HG03558 (cell line): Measurements from ENCODE around the gene IL25.
"Not testable (repeated sequence)": the region's sequence is repeated elsewhere in the genome, so short reads cannot be mapped to it uniquely, and the experiment has no call there.

ENCODE experiments used
- ATAC-seq: cut with Tn5 transposase; IDR thresholded peaks from one replicate; pipeline ENCODE4 v1.9.1; 2021; ENCODE audit warnings: moderate number of reproducible peaks; ENCODE audit not compliant: unreplicated experiment; ENCODE audit errors: extremely low read depth

IL25 gene

DNA sequence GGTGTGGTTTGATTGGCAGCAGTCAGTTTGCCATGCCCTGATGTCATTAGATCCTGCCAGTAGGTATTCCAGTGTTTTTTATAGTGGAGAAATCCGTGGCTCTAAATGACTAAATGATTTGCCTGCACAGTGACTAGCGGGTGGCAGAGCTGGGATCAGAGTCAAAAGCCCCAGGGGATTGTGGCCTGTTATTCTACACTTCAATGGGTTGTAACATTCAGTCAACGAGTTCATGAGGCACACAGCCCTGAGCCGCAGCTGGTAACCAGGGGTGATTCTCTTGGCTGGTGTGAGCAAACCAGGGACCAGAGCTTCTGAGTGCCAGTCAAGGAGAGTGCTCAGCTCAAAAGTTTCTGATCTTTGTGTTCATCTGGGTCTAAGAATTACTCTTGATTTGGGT is 33.6 kb downstream of the IL25 start:
- no peak for ATAC-seq

DNA sequence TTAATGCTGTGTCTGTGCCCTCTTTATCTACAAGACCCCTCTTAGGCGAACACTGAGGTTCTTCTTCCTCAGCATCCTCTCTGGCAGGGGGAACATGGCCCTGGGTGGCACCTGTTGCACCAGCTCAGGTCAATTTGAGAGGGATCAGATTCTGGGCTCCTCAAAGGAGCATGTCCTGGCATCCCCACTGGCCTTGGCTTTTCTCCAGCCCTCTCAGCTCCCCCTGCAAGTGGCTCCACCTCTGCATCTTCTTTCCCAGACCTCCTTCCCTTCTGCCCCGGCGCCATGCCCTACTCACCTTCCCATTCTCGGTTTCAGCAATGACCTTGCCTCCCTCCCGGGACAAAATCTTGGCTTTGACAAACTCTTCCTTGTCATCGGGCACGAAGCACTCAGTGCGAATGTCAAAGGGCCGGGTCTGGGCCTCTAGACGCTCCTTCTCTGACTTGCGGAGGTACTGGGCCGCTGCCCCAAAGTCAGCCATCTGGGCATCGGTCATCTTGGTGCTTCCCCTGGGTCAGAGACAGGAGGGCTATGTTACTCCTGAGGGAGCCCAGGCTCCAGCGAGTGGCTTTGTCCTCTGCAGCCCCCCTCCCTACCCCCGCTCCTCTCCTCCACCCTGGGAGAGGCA is 34.2 kb downstream of the IL25 start:
- no peak for ATAC-seq

DNA sequence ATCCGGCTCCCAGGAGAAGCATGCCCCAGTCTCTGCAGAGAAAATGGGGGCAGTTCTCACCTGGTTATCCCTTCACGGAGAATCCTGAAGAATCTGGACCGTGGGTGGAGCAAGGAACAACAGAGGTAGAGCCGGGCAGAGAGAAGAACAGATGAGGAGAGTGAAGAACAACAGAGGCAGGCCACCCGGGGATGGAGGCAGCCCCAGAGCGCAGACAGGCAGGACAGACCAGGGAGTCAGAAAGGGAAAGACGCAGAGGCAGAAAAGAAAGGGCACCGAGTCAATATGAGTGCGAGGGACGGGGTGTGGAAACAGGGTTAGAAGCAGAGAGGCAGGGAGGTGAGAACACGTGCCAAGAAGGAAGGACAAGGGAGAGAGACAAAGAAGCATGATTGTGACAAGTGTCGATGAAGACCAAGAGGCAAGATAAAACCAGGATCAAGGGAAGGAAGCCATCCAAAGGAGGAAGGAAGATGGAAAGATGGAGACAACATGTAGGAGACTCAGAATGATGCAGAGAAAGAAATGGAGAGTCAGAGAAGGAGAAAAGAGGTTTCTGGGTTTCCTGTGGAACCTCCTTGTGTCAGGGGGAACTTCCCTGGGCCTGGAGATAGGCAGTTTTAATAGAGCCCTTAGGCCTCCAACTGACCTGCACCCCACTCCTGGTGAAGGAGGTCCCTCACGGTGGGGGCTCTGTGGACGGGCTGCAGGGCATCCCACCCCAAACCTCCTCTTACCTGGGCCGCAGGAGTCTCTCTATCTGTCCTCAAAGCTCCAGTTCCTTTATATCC is 35.1 kb downstream of the IL25 start, which contains the start of gene MYH6:
TSS of gene MYH6 (minus strand) at position 758 of the 791 bp plus-strand sequence. CDS start 1,050 bp downstream, outside the sequence.
- no peak for ATAC-seq

DNA sequence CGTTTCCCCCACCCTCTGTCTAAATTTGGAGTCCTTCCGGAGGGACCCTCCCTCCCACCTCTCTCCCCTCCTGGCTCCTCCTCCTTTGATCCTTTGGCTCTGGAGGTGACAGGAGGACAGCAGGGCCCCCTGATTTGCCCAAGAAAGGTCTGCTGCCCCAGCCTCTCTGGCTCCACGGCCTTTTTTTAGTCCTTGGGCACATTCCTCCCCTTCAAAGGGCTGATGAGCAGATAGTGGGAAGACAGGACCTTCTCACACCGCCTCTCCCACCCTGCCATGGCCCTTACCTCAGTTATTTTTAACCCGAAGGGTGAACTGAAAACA is 35.7 kb downstream of the IL25 start:
- ATAC-seq, result no peak

DNA sequence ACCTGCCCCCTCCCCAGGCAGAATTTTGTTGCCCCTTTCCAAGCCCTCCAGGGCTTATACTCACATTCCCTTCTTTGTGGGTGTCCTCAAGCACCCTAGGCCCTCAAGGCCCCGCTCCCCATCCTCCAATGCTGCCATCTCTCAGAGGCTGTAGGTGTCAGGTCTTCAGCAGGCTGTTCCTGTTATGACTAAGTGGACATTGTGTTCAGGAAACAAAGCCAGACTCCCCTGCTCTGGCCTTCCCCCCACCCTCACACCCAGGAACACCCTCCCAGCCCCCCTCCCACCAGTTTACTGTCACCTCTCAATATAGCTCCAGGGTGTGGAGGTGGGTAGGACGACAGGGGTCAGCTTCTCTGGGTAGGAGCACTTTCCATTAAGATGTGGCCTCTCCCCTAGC is 36.9 kb downstream of the IL25 start:
- no peak for ATAC-seq

DNA sequence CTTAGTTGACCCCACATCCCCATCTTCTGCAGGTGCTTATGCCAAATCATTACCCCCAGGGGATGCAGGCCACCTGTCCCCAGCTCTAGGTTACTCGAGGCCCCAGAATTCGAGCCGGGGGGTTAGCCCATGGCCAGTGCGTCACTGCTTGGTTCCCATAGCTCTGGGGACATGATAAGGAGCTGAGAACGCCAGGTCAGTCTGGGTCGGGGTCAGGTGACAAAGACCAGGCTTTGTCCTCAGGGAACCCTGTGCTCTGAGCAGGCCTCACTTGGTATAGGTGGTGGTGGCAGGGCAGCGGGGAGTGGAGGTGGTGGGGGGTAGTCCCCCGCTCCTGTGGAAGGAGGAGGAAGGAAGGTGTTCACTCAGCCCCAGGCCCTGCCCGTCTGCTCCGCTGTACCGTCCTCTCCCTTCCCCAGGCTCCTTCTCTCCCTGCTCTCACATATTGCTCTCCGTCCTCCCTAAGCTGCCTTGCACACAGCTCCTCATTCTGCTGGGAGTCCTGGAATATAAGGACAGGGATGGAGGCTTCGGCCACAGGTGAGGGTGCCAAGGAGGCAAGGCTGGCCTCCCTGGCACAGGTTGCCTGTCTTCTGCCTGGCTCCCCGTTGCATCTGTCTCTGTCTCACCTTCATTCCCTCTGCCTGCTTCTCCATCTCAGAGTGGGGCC is 37.5 kb downstream of the IL25 start:
- ATAC-seq, result no peak

DNA sequence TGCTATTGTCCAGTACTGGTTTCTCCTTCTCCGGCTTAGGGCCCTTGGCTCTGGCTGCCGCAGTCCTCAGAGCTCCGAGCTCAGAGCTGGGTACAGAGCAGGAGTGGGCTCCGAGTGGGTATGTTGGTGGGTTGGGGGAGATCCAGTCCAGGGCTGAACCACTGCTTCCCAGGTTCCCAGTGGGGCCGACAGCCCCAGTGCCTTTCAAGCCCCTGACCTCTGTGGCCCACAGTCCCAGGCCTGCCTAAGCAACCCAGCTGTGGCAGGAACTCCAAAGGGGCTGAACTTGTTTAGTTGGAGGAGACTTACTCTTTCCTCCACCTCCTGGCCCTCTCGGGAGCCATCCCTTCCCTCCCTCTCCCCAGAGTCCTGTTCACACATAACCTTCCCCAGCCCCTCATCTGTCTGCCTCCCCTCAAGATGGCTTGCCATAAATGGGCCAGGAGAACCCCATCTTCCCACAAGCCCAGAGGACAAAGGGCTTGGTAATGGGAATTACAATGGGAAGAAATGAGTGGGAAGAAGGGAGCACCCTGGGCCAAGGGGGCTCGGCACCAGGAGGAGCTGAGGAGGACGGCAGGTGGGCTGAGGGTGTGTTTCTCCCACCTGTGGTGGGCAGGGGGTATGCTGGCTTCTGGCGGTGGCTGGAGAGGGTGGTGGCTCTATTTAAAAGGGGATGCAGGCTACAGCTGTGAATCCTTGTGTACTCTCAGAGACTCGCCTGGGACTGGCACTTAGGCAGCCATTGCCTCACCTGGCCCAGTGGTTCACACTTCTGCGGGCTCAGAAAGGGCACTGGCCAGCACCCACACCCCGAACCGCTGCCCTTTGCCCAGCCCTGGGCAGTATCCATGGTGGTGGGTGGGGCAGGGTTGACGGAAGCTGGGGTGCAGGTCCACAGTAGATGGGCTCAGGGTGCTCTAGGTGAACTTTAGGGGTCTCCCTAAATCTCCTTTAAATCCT is 39.2 kb downstream of the IL25 start:
- no peak for ATAC-seq

DNA sequence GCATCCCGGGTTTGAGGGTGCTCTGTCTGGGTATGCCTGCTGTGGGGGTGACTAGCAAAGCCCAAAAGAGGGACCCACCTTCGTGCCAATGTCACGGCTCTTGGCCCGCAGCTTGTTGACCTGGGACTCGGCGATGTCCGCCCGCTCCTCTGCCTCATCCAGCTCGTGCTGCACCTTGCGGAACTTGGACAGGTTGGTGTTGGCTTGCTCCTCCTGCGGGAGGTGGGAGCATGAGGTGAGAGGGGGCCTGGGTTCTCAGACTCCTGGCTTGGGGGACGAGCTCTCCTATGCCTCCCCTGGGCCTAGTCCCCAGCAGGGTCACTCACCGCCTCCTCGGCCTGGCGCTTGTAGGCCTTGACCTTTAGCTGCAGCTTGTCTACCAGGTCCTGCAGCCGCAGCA is 41.1 kb downstream of the IL25 start:
- ATAC-seq, result no peak

DNA sequence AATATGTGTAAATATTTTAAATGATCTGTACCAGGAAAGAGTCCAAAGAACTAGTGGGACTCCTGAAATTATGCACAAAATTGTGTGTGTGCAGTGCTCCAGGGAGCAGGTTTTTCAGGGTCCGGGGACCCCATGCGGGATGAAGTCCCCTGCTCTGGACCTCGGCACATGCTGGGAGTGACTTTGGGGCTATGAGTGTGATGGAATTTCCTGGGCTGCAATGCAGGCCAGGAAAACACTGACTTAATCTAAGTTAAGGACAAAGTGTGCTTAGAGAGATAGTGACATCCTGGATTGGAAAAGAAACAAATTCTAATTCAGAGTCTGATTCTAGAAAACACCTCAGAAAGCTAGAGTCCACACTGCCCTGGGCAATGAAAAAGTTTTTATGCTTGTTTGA is 41.6 kb downstream of the IL25 start:
- no peak for ATAC-seq

DNA sequence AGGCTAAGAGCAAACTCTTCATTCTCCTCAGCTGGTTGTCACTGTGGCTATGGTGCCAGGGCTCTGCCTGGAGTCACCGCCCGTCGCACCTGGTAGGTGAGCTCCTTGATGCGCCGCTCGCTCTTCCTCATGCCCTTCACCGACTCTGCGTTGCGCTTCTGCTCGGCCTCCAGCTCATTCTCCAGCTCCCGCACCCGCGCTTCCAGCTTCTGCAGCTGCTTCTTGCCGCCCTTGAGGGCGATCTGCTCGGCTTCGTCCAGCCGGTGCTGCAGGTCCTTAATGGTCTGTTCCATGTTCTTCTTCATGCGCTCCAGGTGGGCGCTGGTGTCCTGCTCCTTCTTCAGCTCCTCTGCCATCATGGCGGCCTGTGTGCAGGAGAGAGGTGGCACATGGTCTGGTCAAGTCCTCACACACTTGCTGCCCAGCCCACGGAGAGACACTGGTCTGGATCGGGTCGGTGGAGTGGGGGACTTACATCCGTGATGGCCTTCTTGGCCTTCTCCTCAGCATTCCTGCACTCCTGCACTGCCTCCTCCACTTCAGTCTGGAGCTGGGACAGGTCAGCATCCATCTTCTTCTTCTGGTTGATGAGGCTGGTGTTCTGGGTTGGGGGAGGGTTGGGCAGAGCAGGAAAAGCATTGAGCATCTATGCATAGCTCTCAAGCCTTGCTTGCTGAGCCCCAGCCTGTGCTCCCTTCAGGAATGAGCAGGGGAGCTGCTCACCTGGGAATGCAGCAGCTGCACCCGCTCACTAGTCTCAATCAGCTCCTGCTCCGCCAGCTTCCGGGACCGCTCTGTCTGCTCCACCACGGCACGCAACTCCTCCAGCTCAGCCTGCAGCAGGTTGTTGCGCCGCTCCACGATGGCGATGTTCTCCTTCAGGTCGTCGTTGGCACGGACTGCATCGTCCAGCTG is 42.6 kb downstream of the IL25 start:
- no peak for ATAC-seq

DNA sequence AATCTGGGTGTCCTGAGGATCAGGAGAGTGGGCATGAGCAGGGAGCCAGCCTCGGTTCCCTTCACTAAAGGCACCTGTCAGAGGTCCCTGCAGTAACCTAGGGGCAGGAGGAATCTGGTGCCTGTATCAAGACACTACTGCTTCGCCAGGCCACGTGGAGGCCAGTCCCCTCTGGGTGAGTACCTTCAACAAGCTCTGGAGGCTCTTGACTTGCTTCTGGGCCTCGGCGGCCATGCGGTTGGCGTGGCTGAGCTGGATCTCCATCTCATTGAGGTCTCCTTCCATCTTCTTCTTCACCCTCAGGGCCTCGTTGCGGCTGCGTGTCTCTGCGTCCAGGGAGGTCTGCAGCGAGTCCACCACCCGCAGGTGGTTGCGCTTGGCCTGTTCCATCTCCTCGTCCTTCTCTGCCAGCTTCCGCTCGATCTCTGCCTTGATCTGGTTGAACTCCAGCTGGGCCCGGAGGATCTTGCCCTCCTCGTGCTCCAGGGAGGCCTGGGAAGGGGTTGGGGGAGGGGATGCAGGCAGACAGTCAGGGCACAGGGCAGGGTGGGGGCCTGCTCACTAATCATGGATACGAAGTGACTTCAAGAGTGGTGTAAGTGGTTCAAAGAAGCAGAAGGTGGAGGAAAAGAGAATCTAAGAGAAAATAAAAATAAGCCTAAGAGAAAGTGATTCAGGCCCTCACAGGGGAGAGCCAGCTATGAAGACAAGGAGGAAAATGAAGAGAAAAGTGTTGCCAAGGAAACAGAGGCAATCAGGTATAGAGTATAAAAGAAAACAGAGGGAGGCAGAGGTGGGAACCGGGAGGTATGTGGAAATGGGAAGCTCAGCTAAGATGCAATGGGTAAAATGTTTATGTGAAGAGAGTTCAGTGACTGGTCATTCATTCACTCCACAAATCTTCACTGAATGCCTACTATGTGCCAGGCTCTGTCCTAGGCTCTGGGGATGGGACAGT is 43.5 kb downstream of the IL25 start:
- no peak for ATAC-seq

DNA sequence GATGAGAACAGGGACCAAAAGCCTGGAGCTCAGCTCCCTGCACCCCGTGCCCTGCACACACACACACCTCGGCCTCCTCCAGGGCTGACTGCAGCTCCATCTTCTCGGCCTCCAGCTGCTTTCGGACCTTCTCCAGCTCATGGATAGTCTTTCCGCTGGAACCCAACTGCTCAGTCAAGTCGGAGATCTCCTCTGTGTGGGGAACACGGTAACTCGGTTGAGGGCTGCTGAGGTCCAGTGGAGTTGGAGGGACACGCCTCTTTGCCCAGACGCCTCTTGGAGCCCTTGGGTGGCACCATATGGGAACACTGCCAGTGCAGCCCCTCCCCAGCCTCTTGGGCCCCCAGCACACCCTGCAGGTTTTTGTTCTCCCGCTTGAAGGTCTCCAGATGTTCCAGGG is 44.2 kb downstream of the IL25 start:
- no peak for ATAC-seq

DNA sequence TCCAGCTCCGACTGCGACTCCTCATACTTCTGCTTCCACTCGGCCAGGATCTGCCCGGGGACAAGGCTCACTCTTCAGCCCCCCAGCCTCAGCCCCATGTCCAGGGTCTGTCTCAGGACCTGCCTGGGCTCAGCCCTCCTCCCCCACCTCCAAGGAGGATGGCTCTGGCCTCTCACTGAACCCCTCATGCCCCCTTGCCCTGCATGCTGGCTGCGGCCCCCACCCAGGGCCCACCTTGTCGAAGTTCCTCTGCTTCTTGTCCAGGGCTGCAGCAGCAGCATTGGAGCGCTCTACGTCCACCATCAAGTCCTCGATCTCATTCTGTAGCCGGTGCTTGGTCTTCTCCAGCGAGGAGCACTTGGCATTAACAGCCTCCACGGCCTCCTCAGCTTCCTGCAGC is 44.7 kb downstream of the IL25 start:
- not testable (repeated sequence) for ATAC-seq

DNA sequence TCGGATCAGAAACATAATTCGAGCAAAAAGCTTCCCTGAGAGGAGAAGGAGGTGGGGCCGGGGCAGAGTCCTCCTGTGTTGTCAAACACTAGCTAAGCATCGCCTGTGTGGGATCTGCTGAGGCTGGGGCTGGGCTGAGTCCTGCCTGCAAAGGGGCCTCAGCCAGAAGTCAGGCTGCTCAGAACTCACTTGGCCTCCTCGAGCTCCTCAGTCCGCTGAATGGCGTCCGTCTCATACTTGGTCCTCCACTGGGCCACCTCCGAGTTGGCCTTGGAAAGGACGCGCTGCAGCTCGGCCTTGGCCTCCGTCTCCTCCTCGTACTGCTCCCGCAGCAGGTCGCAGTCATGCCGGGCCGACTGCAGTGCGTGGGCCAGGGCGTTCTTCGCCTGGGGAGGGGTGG is 45.4 kb downstream of the IL25 start:
- no peak for ATAC-seq

DNA sequence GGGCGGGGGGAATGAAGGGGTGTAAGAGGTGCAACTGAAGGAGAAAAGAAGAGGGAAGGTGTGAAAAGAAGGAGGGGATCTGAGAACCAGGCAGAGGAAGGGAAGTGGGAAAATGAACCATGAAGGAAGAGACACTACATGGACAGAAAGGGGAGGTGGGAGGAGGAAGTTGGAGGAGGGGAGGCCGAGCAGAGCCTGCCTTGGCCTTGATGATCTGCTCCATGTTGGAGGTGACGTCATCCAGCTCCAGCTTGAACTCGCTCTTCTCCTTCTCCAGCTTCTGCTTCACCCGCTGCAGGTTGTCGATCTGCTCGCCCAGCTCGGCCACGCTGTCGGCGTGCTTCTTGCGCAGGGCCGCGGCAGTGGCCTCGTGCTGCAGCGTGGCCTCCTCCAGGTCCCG is 47.0 kb downstream of the IL25 start:
- ATAC-seq, result not testable (repeated sequence)

DNA sequence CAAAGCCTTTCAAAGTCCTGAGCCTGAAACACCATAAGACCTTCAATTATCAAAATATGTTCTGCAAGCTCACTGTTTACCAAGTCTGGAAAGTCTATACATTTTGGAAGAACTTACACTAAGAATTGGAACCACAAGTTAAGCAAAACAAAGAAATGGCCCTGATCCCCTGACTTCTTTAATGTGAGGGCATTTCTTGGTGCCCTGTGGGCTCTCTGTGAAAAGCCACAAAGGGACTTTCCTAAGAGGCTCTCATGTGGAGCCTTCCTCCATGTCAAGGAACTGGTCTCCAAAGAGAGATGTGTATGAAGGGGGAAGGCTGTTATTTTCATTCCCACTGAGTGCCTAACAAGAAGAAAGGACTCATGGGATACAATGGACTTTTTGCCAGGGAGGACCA is 49.0 kb downstream of the IL25 start:
- no peak for ATAC-seq

DNA sequence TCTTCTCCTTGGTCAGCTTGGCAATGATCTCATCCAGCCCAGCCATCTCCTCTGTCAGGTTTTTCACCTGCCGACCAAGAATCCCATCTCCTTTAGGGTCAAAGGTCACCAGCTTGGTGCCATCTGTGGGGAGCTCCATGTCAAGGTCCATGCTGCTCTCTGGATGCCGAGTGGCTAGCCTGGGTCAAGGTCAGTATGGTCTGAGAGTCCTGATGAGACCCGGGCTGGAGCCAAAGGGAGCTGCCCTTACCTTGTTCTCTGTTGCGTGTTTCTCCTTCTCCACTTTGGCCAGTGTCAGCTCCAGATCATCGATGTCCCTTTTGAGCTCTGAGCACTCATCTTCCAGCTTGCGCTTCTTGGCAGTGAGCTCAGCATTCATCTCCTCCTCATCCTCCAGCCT is 51.0 kb downstream of the IL25 start:
- ATAC-seq, result no peak

DNA sequence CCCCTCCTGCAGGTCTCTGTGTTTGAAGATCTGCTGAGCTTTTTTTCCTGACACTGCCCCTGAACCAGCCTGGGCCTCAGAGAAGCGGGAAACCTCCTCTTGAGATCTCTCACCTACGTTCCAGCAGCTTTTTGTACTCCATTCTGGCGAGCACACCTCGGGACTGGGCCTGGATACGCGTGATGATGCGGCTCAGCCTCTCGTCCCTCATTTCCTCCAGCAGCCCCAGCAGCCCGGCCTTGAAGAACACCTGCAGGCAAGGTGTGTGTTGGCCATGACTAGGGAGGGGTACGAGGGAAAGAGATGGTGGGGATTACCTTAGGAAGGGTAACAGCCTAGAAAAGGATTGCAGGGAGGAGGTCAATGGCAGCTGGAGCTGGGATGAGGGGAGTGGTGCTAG is 52.6 kb downstream of the IL25 start:
- no peak for ATAC-seq
